HG03060 (cell line): Measurements from ENCODE around the gene IL12RB2.
"Not testable (repeated sequence)": the region's sequence is repeated elsewhere in the genome, so short reads cannot be mapped to it uniquely, and the experiment has no call there.

Source experiments
- ATAC-seq: cut with Tn5 transposase; IDR thresholded peaks from one replicate; pipeline ENCODE4 v1.9.1; 2021; ENCODE audit warnings: low read depth, moderate number of reproducible peaks; ENCODE audit not compliant: unreplicated experiment

The IL12RB2 gene

DNA sequence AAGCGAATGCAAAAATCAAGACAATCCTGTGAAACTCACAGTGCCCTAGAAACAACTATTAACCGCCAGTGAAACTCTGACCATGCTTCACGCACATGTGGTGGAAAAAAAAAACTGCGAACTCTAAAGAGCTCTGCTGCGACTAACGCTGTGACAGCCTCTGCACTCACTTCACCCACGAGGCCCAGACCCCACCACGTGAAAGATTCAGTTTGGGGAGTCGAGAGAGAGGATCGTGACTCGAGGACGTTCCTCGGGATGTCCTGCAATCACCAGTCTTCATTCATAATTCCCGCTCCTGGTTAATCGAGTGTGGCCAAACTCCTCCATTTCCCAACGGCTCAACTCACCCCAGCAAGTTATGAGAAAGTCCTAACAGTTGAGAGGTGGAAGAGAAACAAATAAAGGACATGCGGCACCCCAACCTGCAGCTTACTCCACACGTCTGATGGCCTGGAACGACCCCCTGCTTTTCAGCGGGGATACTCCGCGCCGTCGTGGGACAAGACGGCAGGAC lies 121.4 kb downstream of the IL12RB2 start:
- no peak for ATAC-seq

DNA sequence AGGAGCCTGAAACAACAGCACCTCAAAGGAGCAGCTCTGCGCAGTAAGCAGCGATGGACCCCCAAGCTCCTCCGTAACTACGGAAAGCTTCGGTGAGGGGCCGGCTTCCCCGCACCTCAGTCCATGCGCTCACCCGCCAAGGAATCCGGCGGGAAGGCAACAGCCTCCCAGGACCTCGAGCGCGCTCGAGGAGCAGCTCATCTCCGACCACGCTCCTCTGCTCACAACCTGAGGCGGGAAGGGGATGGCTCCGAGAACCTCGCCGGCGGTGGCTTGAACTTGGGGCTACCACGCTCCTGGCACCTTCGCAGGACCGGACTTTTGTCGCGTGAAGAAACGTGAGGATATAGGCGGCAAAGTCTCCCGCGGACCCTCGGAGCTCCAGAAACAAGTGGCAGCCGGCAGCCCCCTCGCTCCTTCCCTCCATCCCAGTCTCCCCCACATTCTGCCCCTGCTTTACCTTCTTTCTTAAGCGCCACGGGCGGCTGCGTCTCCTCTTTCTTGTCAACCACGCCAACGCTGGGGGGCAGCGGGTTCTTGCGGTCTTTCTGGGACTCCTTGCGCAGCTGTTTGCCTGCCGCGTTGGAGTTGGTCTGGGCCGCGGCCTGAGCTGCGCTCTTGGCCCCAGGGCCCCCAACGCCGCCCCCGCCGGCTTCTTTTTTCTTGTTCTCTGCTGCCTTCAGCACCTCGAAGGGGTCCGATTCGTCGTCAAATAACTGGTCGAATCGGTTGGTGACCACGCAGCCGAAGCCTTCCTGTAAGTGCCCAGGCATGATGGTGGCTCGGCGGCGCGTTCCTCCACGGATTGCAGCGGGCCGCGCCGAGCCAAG lies 122.1 kb downstream of the IL12RB2 start:
- ATAC-seq = no peak

DNA sequence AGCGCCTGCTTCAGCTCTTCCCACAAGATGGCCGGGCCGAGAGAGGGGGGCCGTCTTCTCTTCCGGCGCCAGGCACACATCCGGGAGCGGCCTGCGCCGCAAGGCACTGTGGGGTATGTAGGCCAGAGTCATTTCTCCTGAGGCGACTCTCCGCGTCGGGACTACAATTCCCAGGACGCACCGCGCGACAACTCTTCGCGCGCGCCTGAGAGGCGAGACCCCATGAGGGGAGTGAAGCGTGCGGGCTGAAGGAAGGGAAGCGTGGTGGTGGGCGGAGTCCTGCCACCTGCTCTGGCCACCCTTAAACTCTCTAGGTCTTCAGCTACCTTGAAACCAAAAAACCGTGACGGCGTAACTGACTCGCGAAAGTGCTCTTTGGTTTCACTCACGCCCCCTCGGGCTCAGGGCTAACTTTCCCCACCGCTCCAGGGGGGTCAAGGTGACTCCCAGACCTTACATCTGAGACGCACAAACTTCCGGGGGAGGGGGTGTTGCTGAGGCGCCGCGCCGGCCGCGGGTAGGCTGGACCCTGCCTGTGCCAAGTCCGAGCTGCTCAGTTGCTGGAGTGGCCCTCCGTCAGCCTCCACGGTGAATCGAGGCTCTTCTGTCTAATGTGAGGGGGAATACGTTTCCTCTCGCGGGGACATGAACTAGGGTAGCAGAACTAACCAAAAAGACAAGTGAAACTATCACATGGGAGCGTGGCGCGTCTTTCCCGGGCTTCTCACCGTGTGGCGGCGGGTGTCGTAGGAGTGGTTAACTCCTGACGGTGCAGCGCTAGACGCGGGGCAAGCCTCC lies 122.9 kb downstream of the IL12RB2 start, which contains the start of gene SERBP1:
Gene SERBP1, minus strand, starts transcription at position 45 of the 798 bp plus-strand sequence. CDS start 102 bp downstream, outside the sequence.
- ATAC-seq = peak; percentile 83

DNA sequence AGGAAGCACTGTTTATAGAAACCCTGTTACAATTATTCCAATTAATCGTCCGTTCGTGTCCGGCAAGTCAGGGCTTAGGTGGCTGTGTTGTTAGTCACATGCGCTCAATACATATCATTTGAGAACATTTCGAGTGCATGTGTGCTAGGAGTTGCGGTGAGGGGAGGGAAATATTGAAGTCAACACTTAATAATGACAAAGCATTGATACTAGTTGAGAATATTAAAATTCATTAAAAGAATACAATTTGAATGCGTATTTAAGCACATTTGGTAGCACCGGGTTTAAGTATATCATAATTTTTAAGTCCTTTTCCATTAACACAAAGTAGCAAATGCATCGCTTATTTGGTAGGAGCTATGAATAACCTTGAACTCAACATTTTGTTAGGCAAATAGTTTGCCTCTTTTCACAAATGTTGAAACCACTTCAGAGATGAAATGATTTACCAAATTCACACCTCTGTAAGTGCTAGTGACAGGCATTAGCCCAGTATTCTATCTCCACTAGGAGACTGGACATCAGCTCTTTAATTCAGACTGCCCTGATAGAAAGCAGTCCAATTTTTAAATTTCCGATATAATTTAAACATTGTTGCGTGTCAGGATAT lies 123.6 kb downstream of the IL12RB2 start:
- ATAC-seq = no peak

DNA sequence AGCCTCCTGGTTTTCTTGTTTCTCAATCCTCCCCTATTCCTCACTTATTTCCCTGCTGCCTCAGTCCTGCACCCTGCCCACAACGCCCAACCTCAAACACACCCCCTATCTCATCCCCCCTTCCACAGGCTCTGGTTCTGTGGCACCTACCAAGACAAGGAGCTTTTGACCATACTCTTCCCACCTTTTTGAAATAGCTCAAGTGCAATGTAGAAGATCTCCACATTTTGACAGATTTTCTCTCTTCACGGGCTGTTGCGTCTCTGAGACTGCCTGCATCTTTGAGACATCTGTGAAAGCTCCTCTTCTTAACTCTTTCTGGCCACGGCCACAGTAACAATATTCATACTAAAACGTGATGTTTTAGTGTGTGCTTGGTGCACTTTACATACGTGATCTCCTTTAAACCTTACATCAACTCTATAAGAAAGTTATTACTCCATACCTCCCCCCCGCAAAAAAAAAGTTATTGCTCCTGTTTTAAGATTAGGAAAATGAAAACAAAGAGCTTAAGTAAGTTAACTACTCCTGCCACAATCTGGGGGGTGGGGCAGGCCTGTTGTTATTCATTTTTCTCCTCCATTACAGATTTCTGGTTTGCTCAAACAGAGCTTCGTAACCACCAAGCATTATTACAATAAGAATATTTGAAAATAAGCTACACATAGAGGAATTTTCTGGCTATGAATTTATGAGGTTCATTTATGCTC lies 124.4 kb downstream of the IL12RB2 start:
- no peak for ATAC-seq

DNA sequence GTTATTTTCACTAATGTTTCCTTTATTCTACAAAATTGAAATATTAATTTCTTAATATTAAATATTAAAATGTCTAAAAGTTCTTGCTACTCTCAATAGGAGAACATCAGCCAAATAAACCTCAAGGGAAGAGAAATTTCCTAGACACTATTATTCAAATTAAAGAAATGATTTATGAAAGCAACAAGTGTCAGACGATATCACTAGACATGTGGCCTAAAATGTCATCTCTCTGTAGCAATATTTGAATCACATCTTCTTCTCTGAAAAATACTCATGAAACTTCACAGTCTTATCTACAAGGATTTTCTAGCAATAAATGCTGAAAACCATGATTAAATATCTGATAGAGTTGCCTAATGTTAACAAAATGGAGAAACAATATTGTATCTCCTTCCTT lies 125.1 kb downstream of the IL12RB2 start:
- no peak for ATAC-seq

DNA sequence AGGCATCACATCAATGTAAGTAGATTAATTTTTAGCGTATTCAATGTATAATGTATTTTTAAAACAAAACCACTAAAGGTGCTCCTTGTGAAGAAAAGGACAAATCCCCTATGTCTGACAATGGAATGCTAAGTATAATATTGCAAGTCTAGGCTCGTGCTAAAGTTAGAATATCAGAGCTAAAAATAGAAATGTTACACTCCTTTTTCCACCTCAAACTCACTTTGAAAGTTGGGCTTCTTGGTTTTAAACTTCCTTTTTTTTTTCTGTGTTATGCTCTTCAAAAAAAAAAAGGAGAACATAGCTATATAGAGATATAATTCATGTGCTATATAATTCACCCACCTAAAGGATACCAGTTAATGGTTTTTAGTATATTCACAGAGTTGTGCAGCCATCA lies 126.2 kb downstream of the IL12RB2 start:
- ATAC-seq = no peak

DNA sequence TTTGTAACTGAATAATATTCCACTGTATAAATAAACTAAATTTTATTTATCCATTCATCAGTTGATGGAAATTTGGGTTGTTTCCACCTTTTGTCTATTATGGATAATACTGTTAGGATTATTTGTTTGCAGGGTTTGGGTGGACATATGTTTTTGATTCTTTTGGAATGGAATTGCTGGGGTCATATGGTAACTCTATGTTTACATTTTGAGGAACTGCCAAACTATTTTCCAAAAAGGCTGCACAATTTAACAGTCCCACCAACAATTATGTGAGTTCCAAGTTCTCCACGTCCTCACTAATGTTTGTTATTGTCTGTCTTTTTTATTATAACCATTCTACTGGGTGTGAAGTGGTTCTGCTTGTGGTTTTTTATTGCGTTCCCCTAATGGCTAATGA lies 126.8 kb downstream of the IL12RB2 start:
- ATAC-seq = no peak

DNA sequence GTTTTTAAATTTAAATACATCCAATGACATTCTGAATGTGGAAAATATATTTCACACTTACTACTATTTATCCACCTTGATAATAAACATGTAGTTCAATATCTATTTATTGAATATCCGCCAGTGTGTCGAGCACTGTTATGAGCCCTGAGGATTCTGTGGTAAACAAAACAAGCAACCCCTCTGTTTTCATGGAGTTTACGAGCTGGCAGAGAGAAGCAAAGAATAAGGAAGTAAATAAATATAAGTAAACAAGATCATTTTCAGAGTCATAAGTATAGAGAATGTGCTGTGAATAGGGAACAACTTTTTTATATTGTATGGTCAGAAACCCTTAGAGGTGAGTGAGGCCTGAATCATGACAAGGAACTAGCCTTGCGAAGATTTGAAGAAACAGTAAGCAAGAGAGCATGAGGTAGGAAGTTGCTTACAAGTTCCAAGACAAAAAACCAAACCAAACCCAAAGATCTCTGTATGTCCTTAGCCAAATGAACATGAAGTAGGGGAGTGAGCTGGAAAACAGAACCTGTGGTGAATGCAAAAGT lies 128.9 kb downstream of the IL12RB2 start:
- no peak for ATAC-seq

DNA sequence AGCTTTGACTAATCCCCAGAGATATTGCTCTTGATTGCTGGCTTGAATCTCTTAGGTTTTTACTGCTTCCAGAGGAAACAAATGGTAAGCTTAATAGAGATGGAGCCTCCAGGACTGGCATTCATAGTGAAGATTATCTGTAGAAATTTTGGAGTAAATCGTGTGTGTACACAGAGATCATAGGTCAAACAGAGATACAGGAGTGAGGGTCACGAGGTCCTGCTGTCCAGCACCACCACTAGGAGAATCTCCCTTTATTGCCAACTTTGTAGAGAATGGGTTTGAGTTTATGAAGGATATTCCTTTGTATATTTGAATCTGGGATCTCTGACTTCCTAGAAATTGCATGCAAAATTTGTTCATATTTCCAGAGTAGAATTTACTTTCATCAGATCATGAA lies 130.3 kb downstream of the IL12RB2 start:
- ATAC-seq = no peak

DNA sequence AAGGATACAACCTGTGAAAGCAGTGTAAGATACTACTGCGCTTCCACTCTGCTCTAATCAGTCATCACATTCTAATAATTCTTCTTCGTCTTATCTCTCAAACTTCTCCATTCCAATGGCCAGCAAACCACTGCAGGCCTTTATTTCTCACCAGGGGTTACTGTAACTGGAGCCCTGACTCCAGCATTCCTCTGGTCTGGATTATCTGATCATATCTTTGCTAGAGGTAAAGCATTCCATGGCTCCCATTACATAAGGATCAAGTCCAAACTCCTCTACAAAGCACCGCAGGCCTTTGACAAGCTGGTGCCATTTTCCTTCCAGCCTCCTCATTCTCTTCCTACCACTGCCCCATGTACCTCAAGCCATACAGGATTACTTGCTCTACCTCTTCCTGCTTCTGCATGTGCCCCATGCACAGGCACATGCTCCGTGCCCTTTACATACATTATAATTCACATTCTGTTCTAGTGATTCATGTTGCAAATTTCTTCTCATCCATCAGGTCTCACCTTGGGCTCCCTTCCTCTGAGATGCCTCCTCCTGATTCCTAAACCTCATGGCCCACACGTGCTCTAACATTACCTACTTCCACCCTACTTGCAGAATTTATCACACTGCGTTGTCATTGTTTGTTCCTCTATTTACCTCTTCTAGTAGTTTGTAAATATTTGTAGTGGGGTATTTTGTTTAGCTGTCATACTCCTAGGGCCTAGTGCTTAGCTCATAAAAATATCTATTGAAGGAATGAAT lies 131.8 kb downstream of the IL12RB2 start:
- ATAC-seq = no peak

DNA sequence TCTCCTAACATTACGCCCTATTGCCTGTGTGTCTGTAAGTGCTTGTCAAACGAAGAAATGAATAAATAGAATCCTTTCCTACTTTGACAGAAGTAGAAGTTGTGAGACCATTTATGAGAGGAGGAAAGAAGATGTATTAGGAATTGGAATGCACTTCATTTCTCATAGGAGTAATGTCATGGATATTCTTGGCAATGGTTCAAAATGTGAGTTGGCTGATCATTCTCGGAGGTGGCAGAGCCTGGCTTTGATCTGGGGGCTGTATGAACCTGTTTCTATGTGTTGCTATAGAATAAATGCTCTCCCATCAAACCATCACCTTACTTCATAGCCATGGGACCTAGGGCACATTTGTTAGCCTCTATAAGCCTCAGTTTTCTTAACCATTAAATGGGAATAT lies 132.7 kb downstream of the IL12RB2 start:
- ATAC-seq = no peak

DNA sequence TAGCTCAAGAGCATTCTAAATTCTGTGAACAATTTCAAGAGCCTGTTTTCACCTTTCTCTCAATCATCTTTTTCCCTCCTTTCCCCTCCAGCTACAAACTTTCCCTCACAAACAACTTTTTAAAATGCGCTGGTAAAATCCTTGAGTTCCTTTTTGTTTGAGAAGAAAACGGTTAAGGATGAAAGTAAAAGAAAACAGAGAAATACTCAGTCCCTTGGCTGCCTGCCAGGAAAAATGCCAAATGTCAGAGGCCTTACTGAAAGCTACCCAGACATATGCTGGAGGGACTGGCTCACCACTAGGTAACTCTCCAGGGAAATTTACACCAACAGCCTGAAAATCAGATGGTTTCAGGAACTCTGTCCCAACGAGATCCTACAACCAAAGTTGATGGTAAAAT lies 133.5 kb downstream of the IL12RB2 start:
- no peak for ATAC-seq

DNA sequence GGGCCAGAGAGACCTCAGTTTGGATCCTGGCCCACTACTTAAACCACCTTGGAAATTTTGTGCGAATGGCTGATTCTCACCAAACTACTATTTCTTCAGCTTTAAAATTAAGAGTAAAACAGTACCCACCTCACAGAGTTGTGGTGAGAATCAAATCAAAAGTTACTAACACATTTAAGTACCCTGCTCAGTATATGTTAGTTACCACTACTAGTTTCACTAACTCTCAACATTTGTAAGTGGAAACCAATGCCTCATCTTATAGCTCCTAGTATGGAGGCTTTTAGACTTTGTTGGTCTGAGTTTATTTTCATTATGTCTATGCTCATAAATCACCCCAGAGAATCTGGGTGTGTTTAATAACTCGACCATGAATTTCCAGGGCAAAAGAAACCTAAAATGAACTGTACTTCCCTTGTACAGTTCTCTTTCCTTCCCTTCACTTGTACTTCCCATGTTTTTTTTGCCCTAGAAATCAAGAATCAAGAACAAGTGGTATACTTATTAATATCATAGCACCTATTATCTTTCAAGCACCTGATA lies 134.1 kb downstream of the IL12RB2 start:
- no peak for ATAC-seq

DNA sequence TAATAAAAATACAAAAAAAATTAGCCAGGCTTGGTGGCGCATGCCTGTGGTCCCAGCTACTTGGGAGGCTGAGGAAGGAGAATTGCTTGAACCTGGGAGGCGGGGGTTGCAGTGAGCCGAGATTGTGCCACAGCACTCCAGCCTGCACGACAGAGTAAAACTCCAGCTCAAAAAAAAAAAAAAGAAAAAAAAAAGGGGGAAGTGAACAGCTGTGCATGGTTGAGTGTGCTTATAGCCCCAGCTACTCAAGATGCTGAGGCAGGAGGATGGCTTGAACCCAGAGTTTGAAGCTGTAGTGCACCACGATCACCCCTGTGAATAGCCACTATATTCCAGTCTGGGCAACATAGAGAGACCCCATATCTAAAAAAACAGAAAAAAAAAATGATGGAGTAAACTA lies 138.3 kb downstream of the IL12RB2 start:
- not testable (repeated sequence) for ATAC-seq
